ENCODE measurements around the gene SLC9C1. TPM values are rescaled to one million over a fixed set of nuclear protein-coding genes. Genes with fewer than 3 reads are reported as not detected.

SLC9C1 gene
- total RNA-seq, 2 experiments from 2014 or later, result not detected

- ATAC-seq (ENCODE audit: low read depth), result no peak
These were observed 177.2 kb downstream of the SLC9C1 start for GRCh38 chr3:112116748-112117186.

GRCh38 chr3:112115806-112116383, 178.1 kb downstream of the SLC9C1 start:
- Mint-ChIP-seq H3K27me3 (no peaks in the 10 kb centered on the region), H3K4me3 (no peak overlapping the region), H3K27ac (no peak overlapping the region), H3K9me3 (no peaks in the 10 kb centered on the region), H3K4me1 (peaks cover 27% of the 10 kb centered on the region), H3K36me3 (peaks cover 7% of the 10 kb centered on the region)
- DNase-seq, result no peak
- POLR2A ChIA-PET, result no interaction called here
- ATAC-seq (ENCODE audit: low read depth), result no peak

More at GRCh38 chr3:112116748-112117186, 177.2 kb downstream of the SLC9C1 start:
- Mint-ChIP-seq H3K36me3 (peaks cover 7% of the 10 kb centered on the region), H3K27me3 (no peaks in the 10 kb centered on the region), H3K4me1 (peaks cover 28% of the 10 kb centered on the region), H3K4me3 (no peak overlapping the region), H3K9me3 (no peaks in the 10 kb centered on the region), H3K27ac (no peak overlapping the region)
- POLR2A ChIA-PET, result no interaction called here
- DNase-seq, result no peak

- no peak overlapping the region for H3K27ac Mint-ChIP-seq
These were observed 178.8 kb downstream of the SLC9C1 start for GRCh38 chr3:112115161-112115739.

GRCh38 chr3:112114576-112115160, 179.3 kb downstream of the SLC9C1 start:
- POLR2A ChIA-PET, result no interaction called here
- Mint-ChIP-seq H3K4me3 (no peak overlapping the region), H3K9me3 (no peaks in the 10 kb centered on the region), H3K36me3 (peaks cover 5% of the 10 kb centered on the region), H3K4me1 (peaks cover 17% of the 10 kb centered on the region), H3K27ac (no peak overlapping the region), H3K27me3 (no peaks in the 10 kb centered on the region)
- DNase-seq, result no peak
- no peak for ATAC-seq (ENCODE audit: low read depth)

More at GRCh38 chr3:112115161-112115739, 178.8 kb downstream of the SLC9C1 start:
- no peak overlapping the region for H3K4me3 Mint-ChIP-seq
- no peaks in the 10 kb centered on the region for H3K27me3 Mint-ChIP-seq
- POLR2A ChIA-PET, result no interaction called here
- no peaks in the 10 kb centered on the region for H3K9me3 Mint-ChIP-seq
- ATAC-seq (ENCODE audit: low read depth) (no peak), DNase-seq (no peak)
- H3K36me3 Mint-ChIP-seq, result peaks cover 7% of the 10 kb centered on the region
- peaks cover 22% of the 10 kb centered on the region for H3K4me1 Mint-ChIP-seq

- H3K27me3 Mint-ChIP-seq, result peaks cover 2% of the 10 kb centered on the region
- DNase-seq (no peak), ATAC-seq (ENCODE audit: low read depth) (peak; percentile 94)
- H3K4me1 Mint-ChIP-seq, result peaks cover 7% of the 10 kb centered on the region
- H3K36me3 Mint-ChIP-seq, result no peaks in the 10 kb centered on the region
- no peak overlapping the region for H3K4me3 Mint-ChIP-seq
- no peak overlapping the region for H3K27ac Mint-ChIP-seq
- H3K9me3 Mint-ChIP-seq, result no peaks in the 10 kb centered on the region
- POLR2A ChIA-PET, result interaction anchor here (1.0 kb wide), 1 partner anchor 21 kb away, joined by 3 read pairs; no protein-coding TSS in a partner anchor
These were observed 182.1 kb downstream of the SLC9C1 start for GRCh38 chr3:112111785-112112402.

- no peak for ATAC-seq (ENCODE audit: low read depth)
- Mint-ChIP-seq H3K4me3 (no peak overlapping the region), H3K27me3 (peaks cover 2% of the 10 kb centered on the region), H3K9me3 (no peaks in the 10 kb centered on the region), H3K36me3 (peaks cover 1% of the 10 kb centered on the region), H3K27ac (no peak overlapping the region), H3K4me1 (peaks cover 5% of the 10 kb centered on the region)
- POLR2A ChIA-PET, result no interaction called here
- DNase-seq, result no peak
These were observed 184.7 kb downstream of the SLC9C1 start for GRCh38 chr3:112109322-112109721.

GRCh38 chr3:112104774-112105173, 189.2 kb downstream of the SLC9C1 start:
- Mint-ChIP-seq H3K27ac (no peak overlapping the region), H3K27me3 (peaks cover 2% of the 10 kb centered on the region), H3K4me3 (no peak overlapping the region), H3K4me1 (no peaks in the 10 kb centered on the region), H3K36me3 (peaks cover 4% of the 10 kb centered on the region), H3K9me3 (no peaks in the 10 kb centered on the region)
- no peak for DNase-seq
- POLR2A ChIA-PET, result no interaction called here
- no peak for ATAC-seq (ENCODE audit: low read depth)

- Mint-ChIP-seq H3K4me3 (no peak overlapping the region), H3K27me3 (no peaks in the 10 kb centered on the region), H3K9me3 (no peaks in the 10 kb centered on the region), H3K36me3 (peaks cover 4% of the 10 kb centered on the region), H3K27ac (no peak overlapping the region), H3K4me1 (no peaks in the 10 kb centered on the region)
- DNase-seq, result no peak
- no peak for ATAC-seq (ENCODE audit: low read depth)
- POLR2A ChIA-PET, result no interaction called here
These were observed 192.1 kb downstream of the SLC9C1 start for GRCh38 chr3:112101916-112102315.

GRCh38 chr3:112097378-112097777, 196.6 kb downstream of the SLC9C1 start:
- H3K4me1 Mint-ChIP-seq, result peaks cover 14% of the 10 kb centered on the region
- peaks cover 2% of the 10 kb centered on the region for H3K36me3 Mint-ChIP-seq
- H3K9me3 Mint-ChIP-seq, result no peaks in the 10 kb centered on the region
- no peak overlapping the region for H3K4me3 Mint-ChIP-seq
- DNase-seq (no peak), ATAC-seq (ENCODE audit: low read depth) (no peak)
- no peak overlapping the region for H3K27ac Mint-ChIP-seq
- POLR2A ChIA-PET, result no interaction called here
- H3K27me3 Mint-ChIP-seq, result no peaks in the 10 kb centered on the region

- Mint-ChIP-seq H3K36me3 (peaks cover 2% of the 10 kb centered on the region), H3K27me3 (no peaks in the 10 kb centered on the region), H3K27ac (no peak overlapping the region), H3K9me3 (no peaks in the 10 kb centered on the region), H3K4me1 (peaks cover 16% of the 10 kb centered on the region), H3K4me3 (no peak overlapping the region)
- DNase-seq (no peak), ATAC-seq (ENCODE audit: low read depth) (no peak)
- POLR2A ChIA-PET, result no interaction called here
These were observed 197.8 kb downstream of the SLC9C1 start for GRCh38 chr3:112096176-112096575.

- Mint-ChIP-seq H3K36me3 (peaks cover 2% of the 10 kb centered on the region), H3K4me1 (peaks cover 21% of the 10 kb centered on the region), H3K9me3 (no peaks in the 10 kb centered on the region), H3K27me3 (no peaks in the 10 kb centered on the region), H3K4me3 (no peak overlapping the region), H3K27ac (no peak overlapping the region)
- POLR2A ChIA-PET, result no interaction called here
- DNase-seq (no peak), ATAC-seq (ENCODE audit: low read depth) (no peak)
These were observed 198.3 kb downstream of the SLC9C1 start for GRCh38 chr3:112095731-112096130.

GRCh38 chr3:112093180-112093522, 200.9 kb downstream of the SLC9C1 start:
- ATAC-seq (ENCODE audit: low read depth), result no peak

GRCh38 chr3:112092496-112093179, 201.4 kb downstream of the SLC9C1 start:
- ATAC-seq (ENCODE audit: low read depth), result no peak
- peak overlapping the region; percentile 44 for H3K27ac Mint-ChIP-seq
- peaks cover 6% of the 10 kb centered on the region for H3K27me3 Mint-ChIP-seq
- no peaks in the 10 kb centered on the region for H3K9me3 Mint-ChIP-seq
- H3K36me3 Mint-ChIP-seq, result peaks cover 4% of the 10 kb centered on the region
- peaks cover 26% of the 10 kb centered on the region for H3K4me1 Mint-ChIP-seq
- H3K4me3 Mint-ChIP-seq, result peak overlapping the region; percentile 5
- POLR2A ChIA-PET, result no interaction called here
- no peak for DNase-seq

More at GRCh38 chr3:112093180-112093522, 200.9 kb downstream of the SLC9C1 start:
- Mint-ChIP-seq H3K4me3 (no peak overlapping the region), H3K4me1 (peaks cover 26% of the 10 kb centered on the region), H3K36me3 (peaks cover 4% of the 10 kb centered on the region), H3K27ac (no peak overlapping the region), H3K9me3 (no peaks in the 10 kb centered on the region), H3K27me3 (peaks cover 2% of the 10 kb centered on the region)
- POLR2A ChIA-PET, result no interaction called here
- no peak for DNase-seq
